Liver (tissue), 9 donors: Measurements from ENCODE around the gene TTLL7. TPM values are rescaled to one million over a fixed set of nuclear protein-coding genes. Genes with fewer than 3 reads are reported as not detected.

Source experiments
- DNase-seq: peaks from one replicate; pipeline ENCODE4 v3.0.0-alpha.2; 2017; ENCODE audit warnings: low spot score
- H3K27ac ChIP-seq, 2 donors: one replicate each; pipeline ENCODE4 v1.7.0; 2013; ENCODE audit warnings: inconsistent platforms in 2 of 2, low read length in 2 of 2, control low read depth in 1 of 2, low read depth in 1 of 2, mild to moderate bottlenecking in 1 of 2
- H3K27me3 ChIP-seq, 4 donors: one replicate each; pipeline versions ENCODE4 v1.6.1 to v1.7.0; 2013; ENCODE audit warnings: low read length in 3 of 4, inconsistent platforms in 1 of 4, mild to moderate bottlenecking in 1 of 4, moderate library complexity in 1 of 4; ENCODE audit not compliant: control insufficient read depth in 4 of 4, insufficient read depth in 4 of 4
- H3K36me3 ChIP-seq, 4 donors: one replicate each; pipeline versions ENCODE4 v1.6.1 to v1.7.0; 2013; ENCODE audit warnings: low read length in 3 of 4, mild to moderate bottlenecking in 3 of 4, low read depth in 1 of 4, moderate library complexity in 1 of 4; ENCODE audit not compliant: control insufficient read depth in 4 of 4, insufficient read depth in 3 of 4
- H3K4me1 ChIP-seq, 4 donors: one replicate each; pipeline versions ENCODE4 v1.6.1 to v1.7.0; 2013; ENCODE audit warnings: low read length in 3 of 4, mild to moderate bottlenecking in 3 of 4, moderate library complexity in 1 of 4; ENCODE audit not compliant: control insufficient read depth in 4 of 4, insufficient read depth in 4 of 4
- H3K4me3 ChIP-seq, 3 donors: one replicate each; pipeline versions ENCODE4 v1.6.1 to v1.7.0; 2013; ENCODE audit warnings: low read length in 3 of 3, control low read depth in 1 of 3, low read depth in 1 of 3, mild to moderate bottlenecking in 1 of 3
- H3K9ac ChIP-seq, 2 donors: one replicate each; pipeline ENCODE4 v1.7.0; 2013; ENCODE audit warnings: low read length in 2 of 2, mild to moderate bottlenecking in 2 of 2, moderate library complexity in 2 of 2, control low read depth in 1 of 2, low read depth in 1 of 2
- H3K9me3 ChIP-seq, 4 donors: one replicate each; pipeline versions ENCODE4 v1.6.1 to v1.7.0; 2013; ENCODE audit warnings: low read length in 3 of 4; ENCODE audit not compliant: control insufficient read depth in 4 of 4
- EGR1 ChIP-seq, 2 donors: IDR thresholded peaks; 2 replicates each; pipeline ENCODE4 v1.6.1; 2016 to 2018; ENCODE audit warnings: antibody characterized with exemption in 2 of 2, low read depth in 2 of 2
- FOXA1 ChIP-seq: IDR thresholded peaks from 2 replicates; pipeline ENCODE4 v1.6.1; 2016; ENCODE audit warnings: antibody characterized with exemption
- FOXA2 ChIP-seq: IDR thresholded peaks from 2 replicates; pipeline ENCODE4 v1.6.1; 2016; ENCODE audit warnings: antibody characterized with exemption
- GABPA ChIP-seq, 2 donors: IDR thresholded peaks in 1 of 2; conservative IDR thresholded peaks in 1 of 2; 2 replicates each; pipeline ENCODE4 v1.6.1; 2016; ENCODE audit warnings: antibody characterized with exemption in 2 of 2, mild to moderate bottlenecking in 1 of 2, moderate library complexity in 1 of 2
- HNF4A ChIP-seq, 2 donors: conservative IDR thresholded peaks; 2 replicates each; pipeline ENCODE4 v1.6.1; 2016; ENCODE audit warnings: antibody characterized with exemption in 2 of 2, mild to moderate bottlenecking in 2 of 2
- HNF4G ChIP-seq: IDR thresholded peaks from 2 replicates; pipeline ENCODE4 v1.6.1; 2016; ENCODE audit warnings: antibody characterized with exemption
- JUND ChIP-seq, 2 donors: IDR thresholded peaks; 2 replicates each; pipeline ENCODE4 v1.6.1; 2016; ENCODE audit warnings: antibody characterized with exemption in 2 of 2
- NR2F2 ChIP-seq: IDR thresholded peaks from 2 replicates; pipeline ENCODE4 v1.6.1; 2016; ENCODE audit warnings: antibody characterized with exemption
- RAD21 ChIP-seq, 2 donors: IDR thresholded peaks; 2 replicates each; pipeline ENCODE4 v1.6.1; 2016; ENCODE audit warnings: antibody characterized with exemption in 2 of 2, mild to moderate bottlenecking in 2 of 2
- RXRA ChIP-seq, 2 donors: IDR thresholded peaks; 2 replicates each; pipeline ENCODE4 v1.6.1; 2017 to 2018; ENCODE audit warnings: antibody characterized with exemption in 2 of 2, mild to moderate bottlenecking in 1 of 2
- SP1 ChIP-seq: IDR thresholded peaks from 2 replicates; pipeline ENCODE4 v1.6.1; 2018; ENCODE audit warnings: antibody characterized with exemption, mild to moderate bottlenecking
- TAF1 ChIP-seq: conservative IDR thresholded peaks from 2 replicates; pipeline ENCODE4 v1.6.1; 2016; ENCODE audit warnings: antibody characterized with exemption, mild to moderate bottlenecking
- YY1 ChIP-seq: IDR thresholded peaks from 2 replicates; pipeline ENCODE4 v1.6.1; 2016; ENCODE audit warnings: antibody characterized with exemption, mild to moderate bottlenecking
- WGBS: extraction: QIAGEN DNeasy Blood & Tissue Kit; methylation state at CpG from one replicate; pipeline ENCODE4 v1.1.7; 2013; 5-methylcytosine and 5-hydroxymethylcytosine counted together
- polyA plus RNA-seq, 2 donors: library from polyadenylated mRNA; stranded (reverse) in 1 of 2; unstranded in 1 of 2; fragments of 200-250 nt in 1 of 2; fragments of >200 nt in 1 of 2; fragmentation: Nextera tagmentation in 1 of 2; extraction: Ambion mirVana in 1 of 2; gene quantifications; one replicate each; pipeline versions ENCODE4 v1.2.1 to v1.2.3, GENCODE V29; 2013 to 2015
- total RNA-seq, 2 donors: library from RNA; depleted of rRNA; stranded (reverse); fragments of >200 nt; gene quantifications; one replicate each; pipeline ENCODE4 v1.2.3, GENCODE V29; 2014
- TF ChIP-seq, protein P1 (sequence below): IDR thresholded peaks from 2 replicates; pipeline ENCODE4 v1.6.1; 2016; ENCODE audit warnings: antibody characterized with exemption
- TF ChIP-seq, protein P2 (sequence below): IDR thresholded peaks from 2 replicates; pipeline ENCODE4 v1.6.1; 2016; ENCODE audit warnings: antibody characterized with exemption
- TF ChIP-seq, protein P3 (sequence below): fragments of 150-350 bp; IDR thresholded peaks from 2 replicates; pipeline ENCODE4 v1.5.1; 2017; ENCODE audit warnings: improper control_type of control experiment, low read depth, low read length; ENCODE audit not compliant: missing input control
- TF ChIP-seq, protein P4 (sequence below): IDR thresholded peaks from 2 replicates; pipeline ENCODE4 v1.6.1; 2016; ENCODE audit warnings: antibody characterized with exemption, mild to moderate bottlenecking
- TF ChIP-seq, protein P5 (sequence below): IDR thresholded peaks from 2 replicates; pipeline ENCODE4 v1.6.1; 2016; ENCODE audit warnings: antibody characterized with exemption
- donor health status: healthy.
- donor health status: healthy.
- donor health status: healthy.
- donor health status: healthy.
- donor health status: healthy.

The TTLL7 gene
- total and polyA plus RNA-seq, 4 donors, result 1.1 to 6.0 (median 1.9) TPM

DNA sequence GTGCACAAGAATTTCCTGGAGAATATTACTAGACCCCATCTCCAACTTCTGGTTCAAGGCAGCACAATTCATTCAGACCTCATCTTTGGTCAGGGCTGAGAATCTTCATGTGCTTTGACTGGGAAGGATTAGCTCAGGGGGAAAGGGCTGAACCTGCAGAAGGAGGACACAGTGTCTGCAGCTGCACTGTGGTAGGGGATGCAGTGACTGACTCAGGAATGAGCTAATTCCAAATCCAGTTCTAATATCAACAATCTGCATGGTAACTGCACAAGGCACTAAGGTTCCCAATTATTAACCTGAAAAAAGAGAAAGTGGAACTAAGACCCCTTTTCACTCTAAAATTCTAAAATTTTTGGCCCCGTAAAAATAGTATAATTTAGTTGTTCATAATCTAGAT lies 31.6 kb downstream of the TTLL7 start:
- Histone ChIP-seq H3K27ac (no peak overlapping the region), H3K4me3 (no peak overlapping the region), H3K27me3 (no peaks in the 10 kb centered on the region), H3K36me3 (no peaks in the 10 kb centered on the region), H3K9ac (no peak overlapping the region), H3K4me1 (no peaks in the 10 kb centered on the region), H3K9me3 (no peaks in the 10 kb centered on the region)
- no peak for DNase-seq
- whole genome bisulfite sequencing, result 96% methylated on average over 1 of the region's 1 CpG
- TF ChIP-seq FOXA2, result no peak

DNA sequence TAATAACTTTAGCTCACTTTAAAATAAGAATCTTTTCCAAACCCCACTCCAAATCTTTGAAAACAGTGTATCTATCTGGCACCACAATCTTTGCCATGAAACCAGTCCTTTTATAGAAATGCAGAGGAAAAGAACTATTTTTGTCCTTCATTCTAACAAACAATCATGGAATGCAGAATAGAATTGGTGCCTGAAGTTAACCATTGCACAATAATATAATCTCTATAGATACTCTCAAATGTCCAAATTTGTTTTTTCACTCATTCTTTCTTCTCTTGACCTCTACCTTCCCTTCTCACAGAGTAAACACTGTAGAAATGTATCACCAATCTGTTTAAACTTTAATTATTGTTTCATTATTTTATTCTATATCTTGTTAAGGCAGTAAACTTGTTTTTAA lies 34.8 kb downstream of the TTLL7 start:
- H3K9me3 ChIP-seq, result no peaks in the 10 kb centered on the region
- no peak overlapping the region for H3K27ac ChIP-seq
- H3K4me1 ChIP-seq, result no peaks in the 10 kb centered on the region
- DNase-seq, result no peak
- no peaks in the 10 kb centered on the region for H3K36me3 ChIP-seq
- no peaks in the 10 kb centered on the region for H3K27me3 ChIP-seq
- TF ChIP-seq GABPA (IDR thresholded peaks at IDR 0.05 in 1 of 2, conservative IDR thresholded peaks at IDR 0.05 in 1 of 2), result no peak
- TF ChIP-seq, protein P1, sequence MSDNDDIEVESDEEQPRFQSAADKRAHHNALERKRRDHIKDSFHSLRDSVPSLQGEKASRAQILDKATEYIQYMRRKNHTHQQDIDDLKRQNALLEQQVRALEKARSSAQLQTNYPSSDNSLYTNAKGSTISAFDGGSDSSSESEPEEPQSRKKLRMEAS, result no peak
- TF ChIP-seq, protein P2, sequence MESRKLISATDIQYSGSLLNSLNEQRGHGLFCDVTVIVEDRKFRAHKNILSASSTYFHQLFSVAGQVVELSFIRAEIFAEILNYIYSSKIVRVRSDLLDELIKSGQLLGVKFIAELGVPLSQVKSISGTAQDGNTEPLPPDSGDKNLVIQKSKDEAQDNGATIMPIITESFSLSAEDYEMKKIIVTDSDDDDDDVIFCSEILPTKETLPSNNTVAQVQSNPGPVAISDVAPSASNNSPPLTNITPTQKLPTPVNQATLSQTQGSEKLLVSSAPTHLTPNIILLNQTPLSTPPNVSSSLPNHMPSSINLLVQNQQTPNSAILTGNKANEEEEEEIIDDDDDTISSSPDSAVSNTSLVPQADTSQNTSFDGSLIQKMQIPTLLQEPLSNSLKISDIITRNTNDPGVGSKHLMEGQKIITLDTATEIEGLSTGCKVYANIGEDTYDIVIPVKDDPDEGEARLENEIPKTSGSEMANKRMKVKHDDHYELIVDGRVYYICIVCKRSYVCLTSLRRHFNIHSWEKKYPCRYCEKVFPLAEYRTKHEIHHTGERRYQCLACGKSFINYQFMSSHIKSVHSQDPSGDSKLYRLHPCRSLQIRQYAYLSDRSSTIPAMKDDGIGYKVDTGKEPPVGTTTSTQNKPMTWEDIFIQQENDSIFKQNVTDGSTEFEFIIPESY, result no peak
- TF ChIP-seq RXRA (IDR thresholded peaks at IDR 0.05), result no peak
- no peak for TF ChIP-seq TAF1
- TF ChIP-seq FOXA1, result no peak
- no peak for TF ChIP-seq RAD21 (IDR thresholded peaks at IDR 0.05)
- TF ChIP-seq EGR1 (IDR thresholded peaks at IDR 0.05; ENCODE audit: low read depth in 2 of 2), result no peak
- TF ChIP-seq HNF4A (conservative IDR thresholded peaks at IDR 0.05), result no peak
- no peak for TF ChIP-seq SP1
- TF ChIP-seq HNF4G, result no peak
- TF ChIP-seq, protein P3, sequence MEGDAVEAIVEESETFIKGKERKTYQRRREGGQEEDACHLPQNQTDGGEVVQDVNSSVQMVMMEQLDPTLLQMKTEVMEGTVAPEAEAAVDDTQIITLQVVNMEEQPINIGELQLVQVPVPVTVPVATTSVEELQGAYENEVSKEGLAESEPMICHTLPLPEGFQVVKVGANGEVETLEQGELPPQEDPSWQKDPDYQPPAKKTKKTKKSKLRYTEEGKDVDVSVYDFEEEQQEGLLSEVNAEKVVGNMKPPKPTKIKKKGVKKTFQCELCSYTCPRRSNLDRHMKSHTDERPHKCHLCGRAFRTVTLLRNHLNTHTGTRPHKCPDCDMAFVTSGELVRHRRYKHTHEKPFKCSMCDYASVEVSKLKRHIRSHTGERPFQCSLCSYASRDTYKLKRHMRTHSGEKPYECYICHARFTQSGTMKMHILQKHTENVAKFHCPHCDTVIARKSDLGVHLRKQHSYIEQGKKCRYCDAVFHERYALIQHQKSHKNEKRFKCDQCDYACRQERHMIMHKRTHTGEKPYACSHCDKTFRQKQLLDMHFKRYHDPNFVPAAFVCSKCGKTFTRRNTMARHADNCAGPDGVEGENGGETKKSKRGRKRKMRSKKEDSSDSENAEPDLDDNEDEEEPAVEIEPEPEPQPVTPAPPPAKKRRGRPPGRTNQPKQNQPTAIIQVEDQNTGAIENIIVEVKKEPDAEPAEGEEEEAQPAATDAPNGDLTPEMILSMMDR, result no peak
- TF ChIP-seq, protein P4, sequence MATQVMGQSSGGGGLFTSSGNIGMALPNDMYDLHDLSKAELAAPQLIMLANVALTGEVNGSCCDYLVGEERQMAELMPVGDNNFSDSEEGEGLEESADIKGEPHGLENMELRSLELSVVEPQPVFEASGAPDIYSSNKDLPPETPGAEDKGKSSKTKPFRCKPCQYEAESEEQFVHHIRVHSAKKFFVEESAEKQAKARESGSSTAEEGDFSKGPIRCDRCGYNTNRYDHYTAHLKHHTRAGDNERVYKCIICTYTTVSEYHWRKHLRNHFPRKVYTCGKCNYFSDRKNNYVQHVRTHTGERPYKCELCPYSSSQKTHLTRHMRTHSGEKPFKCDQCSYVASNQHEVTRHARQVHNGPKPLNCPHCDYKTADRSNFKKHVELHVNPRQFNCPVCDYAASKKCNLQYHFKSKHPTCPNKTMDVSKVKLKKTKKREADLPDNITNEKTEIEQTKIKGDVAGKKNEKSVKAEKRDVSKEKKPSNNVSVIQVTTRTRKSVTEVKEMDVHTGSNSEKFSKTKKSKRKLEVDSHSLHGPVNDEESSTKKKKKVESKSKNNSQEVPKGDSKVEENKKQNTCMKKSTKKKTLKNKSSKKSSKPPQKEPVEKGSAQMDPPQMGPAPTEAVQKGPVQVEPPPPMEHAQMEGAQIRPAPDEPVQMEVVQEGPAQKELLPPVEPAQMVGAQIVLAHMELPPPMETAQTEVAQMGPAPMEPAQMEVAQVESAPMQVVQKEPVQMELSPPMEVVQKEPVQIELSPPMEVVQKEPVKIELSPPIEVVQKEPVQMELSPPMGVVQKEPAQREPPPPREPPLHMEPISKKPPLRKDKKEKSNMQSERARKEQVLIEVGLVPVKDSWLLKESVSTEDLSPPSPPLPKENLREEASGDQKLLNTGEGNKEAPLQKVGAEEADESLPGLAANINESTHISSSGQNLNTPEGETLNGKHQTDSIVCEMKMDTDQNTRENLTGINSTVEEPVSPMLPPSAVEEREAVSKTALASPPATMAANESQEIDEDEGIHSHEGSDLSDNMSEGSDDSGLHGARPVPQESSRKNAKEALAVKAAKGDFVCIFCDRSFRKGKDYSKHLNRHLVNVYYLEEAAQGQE, result no peak
- no peak for TF ChIP-seq NR2F2
- TF ChIP-seq, protein P5, sequence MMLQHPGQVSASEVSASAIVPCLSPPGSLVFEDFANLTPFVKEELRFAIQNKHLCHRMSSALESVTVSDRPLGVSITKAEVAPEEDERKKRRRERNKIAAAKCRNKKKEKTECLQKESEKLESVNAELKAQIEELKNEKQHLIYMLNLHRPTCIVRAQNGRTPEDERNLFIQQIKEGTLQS, result no peak
- no peak for TF ChIP-seq FOXA2
- TF ChIP-seq JUND (IDR thresholded peaks at IDR 0.05), result no peak
- TF ChIP-seq YY1, result no peak
- no peak overlapping the region for H3K9ac ChIP-seq
- no peak overlapping the region for H3K4me3 ChIP-seq
